ENCODE results near the gene DNASE1L3.
"Not testable (repeated sequence)": the region's sequence is repeated elsewhere in the genome, so short reads cannot be mapped to it uniquely, and the experiment has no call there.

Gene DNASE1L3, protein sequence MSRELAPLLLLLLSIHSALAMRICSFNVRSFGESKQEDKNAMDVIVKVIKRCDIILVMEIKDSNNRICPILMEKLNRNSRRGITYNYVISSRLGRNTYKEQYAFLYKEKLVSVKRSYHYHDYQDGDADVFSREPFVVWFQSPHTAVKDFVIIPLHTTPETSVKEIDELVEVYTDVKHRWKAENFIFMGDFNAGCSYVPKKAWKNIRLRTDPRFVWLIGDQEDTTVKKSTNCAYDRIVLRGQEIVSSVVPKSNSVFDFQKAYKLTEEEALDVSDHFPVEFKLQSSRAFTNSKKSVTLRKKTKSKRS

DNA sequence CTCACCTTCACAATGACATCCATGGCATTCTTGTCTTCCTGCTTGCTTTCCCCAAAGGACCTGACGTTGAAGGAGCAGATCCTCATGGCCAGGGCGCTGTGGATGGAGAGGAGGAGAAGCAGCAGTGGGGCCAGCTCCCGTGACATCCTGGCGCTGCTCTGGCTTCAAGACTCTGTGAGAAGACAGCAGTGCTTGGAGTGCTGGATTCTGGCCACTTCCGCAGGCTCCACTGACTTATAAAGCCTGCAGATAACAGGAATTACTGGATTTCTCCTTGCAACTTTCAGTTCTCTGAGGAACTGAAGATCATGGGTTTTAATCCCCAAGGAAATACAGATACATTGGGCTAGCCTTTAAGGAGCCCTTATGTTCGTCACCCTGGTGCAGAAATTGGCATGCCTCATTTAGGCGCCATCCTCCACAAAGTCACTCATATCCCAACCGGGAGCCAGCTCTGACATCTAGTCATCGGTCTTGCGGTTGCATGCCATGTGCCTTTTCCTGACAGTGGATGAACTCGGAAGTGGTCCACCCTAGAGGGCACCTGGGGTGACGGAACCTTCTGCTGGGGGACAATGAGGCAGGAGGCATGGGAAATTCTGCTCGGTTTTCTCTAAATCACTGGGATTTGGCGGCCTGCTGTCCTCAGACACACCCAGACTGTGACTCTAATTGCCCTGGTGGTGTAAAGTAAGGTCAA is at the start of gene DNASE1L3:
DNASE1L3 (minus strand) TSS at position 212 of the 700 bp plus-strand sequence; CDS start at position 146, 66 bp downstream.
- DNase-seq, result no peak

DNA sequence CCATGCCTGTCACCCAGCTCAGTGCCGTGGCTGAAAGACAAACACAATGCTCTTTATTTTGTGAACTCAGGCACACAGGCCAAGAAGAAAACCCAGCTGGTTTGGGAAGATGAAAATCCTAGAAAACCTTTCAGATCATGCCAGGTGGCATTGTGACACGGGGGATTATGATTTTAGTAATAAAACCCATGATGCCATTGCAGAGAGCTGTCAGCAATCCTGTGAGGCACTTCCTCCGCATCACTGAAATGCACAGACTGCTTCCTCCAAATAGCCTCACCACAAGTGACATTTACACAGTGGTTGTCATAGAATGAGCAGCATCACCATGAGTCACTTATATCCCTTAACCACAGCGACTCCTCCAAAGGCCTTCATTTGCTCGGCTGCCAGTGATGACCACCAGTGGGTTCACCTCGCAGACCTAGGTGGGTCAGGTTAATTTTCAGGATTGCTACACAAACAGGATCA is 49.5 kb upstream of the DNASE1L3 start:
- no peak for DNase-seq

DNA sequence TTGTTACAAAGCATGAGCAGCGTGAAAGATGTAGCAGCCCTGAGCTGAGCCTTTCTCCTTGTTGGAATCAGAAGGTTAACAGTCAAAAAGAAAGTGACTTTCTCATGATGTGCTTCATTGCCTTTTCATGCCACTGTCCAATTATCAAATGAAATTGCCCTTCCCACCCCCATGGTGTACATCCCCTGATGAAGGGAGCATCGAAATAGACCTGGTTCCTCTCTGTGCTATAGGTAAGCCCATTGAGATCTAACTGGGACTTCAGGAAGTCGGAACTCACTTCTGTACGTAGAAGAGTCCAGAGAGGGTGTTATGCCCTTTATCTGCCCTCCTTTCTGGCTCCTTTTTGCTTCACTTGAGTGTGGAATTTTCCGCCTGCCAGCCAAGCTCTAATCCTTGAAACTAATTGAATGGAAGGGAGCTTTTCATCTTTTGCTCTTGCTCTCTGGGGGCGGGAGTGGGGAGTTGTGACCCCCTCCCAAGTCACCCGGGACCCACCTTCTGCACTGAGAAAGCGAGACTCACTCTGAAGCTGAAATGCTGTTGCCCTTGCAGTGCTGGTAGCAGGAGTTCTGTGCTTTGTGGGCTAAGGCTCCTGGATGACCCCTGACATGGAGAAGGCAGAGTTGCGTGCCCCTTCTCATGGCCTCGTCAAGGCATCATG is 47.8 kb upstream of the DNASE1L3 start:
- no peak for DNase-seq

DNA sequence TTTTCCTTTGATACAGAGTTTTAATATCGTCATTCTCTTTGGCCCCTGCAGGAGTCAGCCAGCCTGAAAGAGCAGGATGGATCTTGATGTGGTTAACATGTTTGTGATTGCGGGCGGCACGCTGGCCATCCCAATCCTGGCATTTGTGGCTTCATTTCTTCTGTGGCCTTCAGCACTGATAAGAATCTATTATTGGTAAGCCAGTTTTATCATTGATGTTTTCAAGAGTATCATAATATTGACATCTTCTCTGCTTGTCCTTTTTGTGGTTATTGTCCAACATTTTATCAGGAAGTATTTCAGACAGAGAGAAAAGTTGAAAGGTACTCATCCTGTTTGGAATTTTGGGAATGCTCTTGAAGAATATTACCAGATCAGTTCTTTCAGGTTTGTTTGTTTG is 45.7 kb upstream of the DNASE1L3 start:
- no peak for DNase-seq

DNA sequence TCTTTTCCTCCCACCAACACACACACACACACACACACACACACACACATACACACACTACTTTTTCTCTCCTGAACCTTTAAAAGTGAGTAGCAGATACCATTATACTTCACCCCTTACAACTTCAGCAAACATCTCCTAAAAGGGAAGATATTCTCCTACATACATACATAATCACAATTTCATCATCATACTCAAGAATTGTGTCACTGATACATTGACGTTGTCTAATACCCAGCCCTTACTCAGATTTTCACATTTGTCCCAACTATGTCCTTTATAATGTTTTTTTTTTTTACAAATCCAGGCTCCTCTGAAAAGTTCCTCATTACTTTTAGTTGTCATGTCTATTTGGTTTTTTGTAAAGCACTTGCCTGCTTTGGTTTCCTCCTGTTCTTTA is 45.3 kb upstream of the DNASE1L3 start:
- no peak for DNase-seq

DNA sequence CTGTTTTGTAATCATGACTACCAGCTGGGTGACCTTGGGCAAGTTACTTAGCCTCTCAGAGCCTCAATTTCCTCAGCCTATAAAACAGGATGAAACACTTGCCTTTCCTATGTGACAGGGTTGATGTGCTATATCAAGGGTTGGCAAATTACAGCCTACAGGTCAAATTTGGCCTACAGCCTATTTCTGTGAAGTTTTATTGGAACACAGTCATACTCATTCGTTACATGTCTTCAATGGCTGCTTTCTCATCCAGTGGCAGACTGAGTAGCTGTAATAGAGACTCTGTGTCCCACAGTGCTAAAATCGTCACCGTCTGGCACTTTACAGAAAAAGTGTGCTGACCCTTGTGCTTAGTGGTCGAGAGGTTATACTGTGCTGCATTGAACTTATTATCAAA is 43.4 kb upstream of the DNASE1L3 start:
- DNase-seq, result no peak

DNA sequence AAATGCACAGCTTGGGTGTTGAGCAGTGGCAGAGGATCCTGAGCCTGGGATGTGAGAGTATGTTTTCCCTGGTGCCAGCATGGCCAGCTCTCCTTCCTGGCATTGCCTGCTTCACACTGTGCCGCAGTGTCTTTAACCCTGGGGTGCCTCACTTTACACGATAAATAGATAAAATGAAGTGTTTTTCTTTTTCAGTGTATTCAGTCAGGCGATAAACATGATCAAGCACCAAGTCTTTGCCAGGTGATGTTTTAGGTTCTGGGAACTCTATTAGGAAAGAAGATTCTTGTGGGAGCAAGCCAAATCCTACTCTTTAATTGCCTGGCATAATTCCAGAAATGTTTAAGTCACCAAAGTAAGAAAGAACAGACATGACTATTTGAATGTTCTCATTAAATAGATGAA is 40.9 kb upstream of the DNASE1L3 start:
- no peak for DNase-seq

DNA sequence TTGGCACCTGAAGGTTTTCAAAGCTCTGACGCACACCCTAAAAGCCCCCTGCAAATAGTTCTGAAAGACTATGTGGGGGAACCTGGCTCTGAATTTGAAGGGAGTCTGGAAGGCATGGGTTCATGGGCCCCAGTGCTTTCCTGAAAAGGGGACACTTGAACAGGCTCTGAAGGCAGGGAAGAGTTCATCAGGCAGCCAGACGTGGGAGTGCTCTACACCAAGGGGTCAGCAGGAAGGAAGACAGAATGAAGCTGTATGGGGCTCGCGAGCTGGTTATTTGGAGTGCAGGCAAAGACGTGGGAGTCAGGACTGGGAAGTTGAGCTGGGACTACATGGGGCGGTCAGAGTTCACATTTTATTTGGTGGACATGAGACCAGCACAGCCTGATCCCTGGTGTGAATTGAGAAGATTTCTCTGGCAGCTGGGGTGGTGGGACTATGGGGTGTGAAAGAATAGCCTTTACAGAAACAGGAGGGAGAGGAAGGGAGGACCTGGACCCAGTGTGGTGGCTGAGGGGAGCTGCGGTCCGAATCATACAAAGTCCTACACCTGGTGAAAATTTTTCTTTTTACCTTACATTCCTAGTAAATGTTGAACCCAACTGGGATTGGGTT is 39.4 kb upstream of the DNASE1L3 start:
- no peak for DNase-seq

DNA sequence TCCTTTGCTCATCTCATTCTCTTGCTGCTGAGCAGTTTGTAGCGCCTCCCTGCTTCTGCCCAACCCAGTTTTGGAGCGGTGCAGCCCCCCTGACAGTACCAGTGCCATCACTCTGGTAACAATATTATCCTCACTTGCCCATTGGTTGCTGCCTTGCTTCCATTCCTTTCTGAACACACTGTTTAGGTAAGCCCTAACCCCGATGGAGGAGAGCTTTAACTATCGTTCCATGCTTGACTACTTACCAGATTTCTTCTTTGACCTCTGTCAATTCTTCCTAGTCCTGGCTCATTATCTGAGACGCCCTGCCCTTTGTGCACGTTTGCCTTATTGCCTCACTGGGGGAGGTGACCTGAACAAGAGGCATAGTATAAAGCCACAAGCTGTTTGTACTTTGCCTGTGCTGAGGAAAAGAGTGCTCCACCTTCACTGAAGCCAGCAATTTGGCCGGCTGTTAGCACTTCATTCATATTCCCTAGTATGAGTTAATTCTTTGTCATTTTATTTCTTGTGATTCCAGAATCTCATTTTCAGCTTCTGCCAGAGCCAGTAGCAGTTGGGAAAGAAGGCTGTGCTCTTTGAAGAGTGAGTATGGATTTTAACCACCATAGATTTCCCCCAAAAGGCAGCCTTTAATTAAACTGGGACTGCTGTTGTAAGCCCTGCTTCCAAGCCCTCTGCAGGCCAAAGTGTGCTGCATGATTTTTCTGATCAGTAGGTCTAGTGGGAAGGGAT is 38.8 kb upstream of the DNASE1L3 start:
- no peak for DNase-seq

DNA sequence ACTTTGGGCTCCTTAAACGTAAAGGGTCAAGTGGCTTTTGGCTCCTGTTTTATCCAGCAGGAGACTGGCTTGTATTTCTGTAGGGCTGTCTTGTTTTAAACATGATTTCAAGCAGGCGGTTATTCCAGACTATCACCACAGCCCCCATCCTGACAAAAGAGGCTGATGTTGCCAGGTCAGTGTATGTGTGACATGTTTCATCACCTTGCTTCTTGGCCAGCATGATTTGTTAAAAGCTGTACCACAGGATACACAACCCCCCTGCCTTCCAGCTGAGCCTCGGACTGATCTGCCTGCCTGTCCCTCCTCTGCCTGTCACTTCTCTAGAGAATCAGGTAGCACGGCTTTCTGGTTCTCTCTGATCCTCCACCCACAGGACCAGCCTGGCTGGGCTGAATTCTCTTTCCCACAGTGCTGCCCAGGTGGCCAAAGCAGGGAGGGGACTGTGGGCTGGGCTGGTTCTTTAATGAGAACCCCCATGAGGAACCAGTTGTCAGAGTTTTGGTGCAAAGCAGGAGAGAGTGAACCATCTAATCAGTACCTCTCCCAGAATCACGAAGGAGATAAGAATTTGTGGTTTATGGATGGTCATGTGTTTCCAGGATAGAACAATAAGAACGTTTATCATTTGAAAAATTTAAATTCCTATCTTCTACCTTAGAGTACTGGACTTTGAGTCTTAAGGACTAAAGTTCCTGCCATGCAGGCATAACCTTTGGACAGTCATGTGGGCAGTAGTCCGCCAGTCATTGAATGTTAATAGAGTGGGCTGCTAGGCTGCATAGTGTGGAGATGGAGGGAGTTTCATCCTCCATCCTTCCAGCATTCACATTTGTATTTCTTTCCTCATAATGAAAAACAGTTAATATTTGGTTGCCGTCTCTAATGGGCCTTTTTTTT is 35.6 kb upstream of the DNASE1L3 start:
- no peak for DNase-seq

DNA sequence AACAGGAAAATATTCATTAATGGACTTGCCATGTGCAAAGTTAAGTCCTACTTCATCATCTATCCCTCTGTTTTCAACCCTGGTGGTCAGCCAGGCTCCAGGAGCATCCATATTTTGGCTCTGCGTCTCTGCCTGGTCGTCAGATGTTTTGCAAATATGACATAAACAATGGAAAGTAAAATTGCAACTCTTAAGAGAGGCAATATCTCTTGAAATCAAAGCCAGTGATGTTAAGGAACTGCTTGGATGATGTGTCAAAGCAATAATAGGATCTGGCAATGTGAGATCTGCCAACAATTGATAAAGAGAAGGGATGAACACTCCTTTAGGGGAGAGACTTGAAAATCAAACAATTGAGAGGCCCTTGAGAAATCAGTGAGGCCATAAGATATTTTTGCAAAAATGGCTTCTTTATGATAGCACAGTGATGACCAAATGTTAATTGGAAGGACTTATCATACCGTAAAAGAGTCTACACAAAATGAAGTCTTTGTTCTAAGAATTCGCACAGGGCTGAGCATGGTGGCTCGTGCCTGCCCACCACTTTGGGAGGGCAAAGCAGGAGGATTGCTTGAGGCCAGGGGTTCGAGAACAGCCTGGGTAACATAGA is 33.3 kb upstream of the DNASE1L3 start:
- no peak for DNase-seq

DNA sequence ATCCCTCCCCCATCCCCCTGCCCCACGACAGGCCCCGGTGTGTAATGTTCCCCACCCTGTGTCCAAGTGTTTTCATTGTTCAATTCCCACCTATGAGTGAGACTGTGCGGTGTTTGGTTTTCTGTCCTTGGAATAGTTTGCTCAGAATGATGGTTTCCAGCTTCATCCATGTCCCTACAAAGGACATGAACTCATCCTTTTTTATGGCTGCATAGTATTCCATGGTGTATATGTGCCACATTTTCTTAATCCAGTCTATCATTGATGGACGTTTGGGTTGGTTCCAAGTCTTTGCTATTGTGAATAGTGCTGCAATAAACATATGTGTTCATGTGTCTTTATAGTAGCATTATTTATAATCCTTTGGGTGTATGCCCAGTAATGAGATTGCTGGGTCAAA is 32.1 kb upstream of the DNASE1L3 start:
- not testable (repeated sequence) for DNase-seq

DNA sequence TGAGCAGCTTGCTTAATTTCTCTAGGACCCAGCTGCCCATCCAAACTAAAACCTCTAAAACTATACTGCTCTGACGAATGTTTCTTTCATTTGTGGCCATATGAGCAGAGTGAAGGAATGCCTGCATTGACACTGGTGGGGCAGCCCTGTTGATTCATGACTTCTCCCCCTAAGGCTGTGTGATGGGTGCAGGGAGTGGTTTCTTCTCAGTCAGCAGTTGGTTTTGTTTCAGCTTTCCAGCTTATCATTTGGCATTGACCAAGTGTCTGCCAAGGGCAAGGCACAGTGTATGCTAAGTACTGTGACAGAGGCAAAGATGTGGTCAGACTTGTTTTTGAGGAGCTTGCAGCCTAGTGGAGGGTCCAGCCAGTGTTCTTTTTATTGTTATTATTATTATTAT is 31.6 kb upstream of the DNASE1L3 start:
- DNase-seq, result no peak

DNA sequence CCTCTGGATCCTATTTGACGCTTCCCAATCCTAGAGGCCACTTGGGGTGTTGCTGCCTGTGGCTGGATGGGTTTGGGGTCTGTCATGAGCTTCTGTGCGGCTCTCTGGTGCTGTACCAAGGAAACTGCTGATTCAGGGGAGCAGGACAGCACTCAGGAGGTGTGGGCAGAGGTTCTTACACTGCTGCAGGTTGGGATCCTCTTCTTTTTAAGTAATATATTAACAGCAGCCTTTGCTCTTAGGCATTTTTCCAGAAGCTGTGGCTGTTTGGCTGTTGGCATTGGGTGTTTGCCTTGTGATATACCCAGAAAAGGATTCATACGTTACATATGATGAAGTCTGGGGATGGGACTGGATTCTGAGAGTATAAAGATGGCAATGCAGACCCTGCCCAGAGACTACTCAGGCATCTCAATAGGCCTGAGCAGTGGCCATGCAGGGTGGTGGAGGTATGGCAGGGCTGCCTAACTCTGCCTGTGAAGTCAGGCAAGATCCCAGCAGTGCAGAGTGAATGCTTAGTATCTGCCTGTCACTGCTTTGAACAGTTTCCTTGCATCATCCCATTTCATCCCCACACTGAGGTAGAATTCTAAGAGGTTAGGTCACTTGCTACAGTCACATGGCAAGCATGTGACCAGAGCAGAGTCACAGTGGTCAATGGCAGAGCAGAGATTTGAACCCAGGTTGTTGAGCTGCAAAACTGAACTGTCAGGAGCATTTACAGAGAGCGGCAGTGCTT is 30.7 kb upstream of the DNASE1L3 start:
- no peak for DNase-seq

DNA sequence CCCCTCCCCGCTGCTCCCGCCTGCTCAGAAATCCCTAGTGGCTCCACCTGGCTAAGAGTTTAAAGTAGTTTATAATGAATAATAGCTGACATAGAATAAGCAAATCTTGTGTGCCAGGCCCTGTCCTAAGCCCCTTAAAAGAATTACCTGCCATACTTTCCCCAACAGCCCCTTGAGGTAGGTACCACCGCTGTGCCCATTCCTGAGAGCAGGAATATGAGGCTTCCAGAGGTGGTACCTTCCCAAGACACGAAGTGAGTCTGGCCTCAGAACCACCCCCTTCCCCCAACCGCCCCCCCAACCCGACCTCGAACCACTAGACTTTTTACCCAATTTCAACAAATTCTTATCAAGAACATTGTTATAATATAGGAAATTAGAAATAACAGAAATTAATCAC is 28.1 kb upstream of the DNASE1L3 start:
- no peak for DNase-seq

DNA sequence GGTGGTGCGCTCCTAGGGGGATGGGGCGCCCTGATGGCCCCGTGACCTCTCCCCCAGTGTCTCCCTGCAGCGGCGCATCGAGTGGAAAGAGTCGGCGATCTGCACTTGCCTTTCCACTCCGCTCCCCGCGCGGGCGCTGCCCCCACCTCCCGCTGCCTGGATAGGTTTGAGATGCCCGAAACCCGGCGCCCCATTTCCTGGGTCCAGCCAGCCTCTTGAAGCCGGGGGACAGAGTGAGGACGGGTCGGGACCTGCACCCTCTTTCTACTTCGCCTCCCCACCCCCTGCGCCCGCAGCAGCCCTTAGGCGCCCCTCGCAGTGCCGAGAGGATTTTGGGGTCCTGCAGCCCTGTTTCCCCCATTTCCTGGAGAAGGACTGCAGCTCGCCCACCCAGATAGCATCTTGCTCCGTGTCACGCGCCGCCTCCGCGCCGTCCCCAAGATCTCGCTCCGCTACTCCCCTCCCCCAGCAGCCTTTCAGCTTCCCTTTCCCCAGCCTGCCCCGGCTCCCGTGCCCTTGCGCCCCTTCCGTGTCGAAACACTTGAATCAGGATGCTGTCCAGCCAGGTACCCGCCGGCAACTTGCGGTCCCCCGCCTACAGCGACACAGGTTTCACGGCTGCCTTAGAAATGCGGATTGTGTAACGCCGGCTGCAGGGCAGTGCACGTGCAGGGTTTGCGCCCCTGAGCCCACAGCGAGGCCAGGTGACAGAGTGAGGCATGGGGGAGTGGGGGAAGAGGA is 27.3 kb upstream of the DNASE1L3 start:
- peak; percentile 31 to 50 for DNase-seq

DNA sequence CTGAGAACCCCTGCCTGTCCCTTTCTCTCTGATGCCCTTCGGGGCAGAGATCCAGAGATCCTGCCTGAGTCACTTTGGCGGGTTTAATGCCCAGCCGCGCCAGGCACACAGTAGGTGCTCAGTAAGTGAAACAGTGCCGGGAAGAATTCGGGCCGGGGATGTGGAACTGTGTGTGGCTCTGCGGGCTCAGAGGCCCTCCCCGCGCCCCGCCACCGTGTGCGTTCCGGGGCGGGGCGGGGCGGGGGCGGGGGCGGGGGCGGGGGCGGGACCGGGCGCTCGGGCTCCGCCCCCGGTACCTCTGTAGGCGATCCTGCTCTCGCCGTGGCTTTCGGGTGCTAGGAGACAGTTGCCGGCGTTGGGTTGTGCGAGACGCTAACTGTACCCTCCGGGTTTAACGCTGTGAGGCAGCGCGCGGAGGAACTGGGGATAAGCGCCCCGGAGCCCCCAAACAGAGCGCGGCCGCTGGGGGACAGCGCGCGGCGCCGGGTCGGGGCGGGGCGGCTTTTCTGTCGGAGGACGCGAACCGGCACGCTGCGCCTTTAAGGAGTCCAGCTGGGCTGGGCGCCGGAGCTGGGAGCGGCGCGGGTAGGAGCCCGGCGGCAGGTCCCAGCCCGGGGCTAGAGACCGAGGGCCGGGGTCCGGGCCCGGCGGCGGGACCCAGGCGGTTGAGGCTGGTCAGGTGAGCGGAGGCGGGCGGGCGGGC is 26.6 kb upstream of the DNASE1L3 start, which contains the start of gene ABHD6:
ABHD6 (plus strand) TSS at position 555 of the 703 bp plus-strand sequence. CDS start 18,795 bp downstream, outside the sequence.
- DNase-seq, result peak; percentile 73 to 80

DNA sequence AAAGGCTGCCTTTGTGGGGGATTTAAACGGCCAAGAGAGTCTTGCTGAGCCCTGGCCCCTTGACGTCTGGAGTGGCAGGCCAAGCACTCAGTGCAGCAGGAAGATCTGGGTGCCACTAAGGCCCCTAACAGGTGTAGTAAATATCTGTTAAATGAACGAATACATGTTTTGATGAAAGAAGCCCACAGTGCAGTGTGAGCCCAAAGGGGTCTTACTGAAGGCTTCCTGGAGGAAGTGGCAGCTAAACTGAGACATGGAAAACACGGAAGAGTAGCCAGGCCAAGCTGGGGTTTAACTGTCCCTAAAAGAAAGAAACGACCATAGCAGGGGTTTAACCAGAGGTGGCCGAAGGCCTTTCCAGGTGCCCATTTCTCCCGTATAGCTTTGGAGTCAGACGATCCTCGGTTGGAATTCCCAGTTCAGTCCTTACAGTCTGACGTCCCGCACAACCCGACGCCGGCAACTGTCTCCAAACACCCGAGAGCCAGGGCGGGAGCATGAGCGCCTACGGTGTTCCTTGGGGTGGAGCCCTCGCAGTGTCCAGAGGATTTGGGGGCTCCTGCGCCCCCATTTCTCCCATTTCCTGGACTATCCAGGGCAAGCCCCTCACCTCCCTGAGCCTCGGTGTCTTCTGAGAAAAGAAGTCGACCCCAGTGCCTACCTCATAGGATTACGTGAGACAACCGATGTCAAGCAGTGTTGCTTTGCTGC is 25.9 kb upstream of the DNASE1L3 start:
- DNase-seq, result no peak

All from stimulated activated CD4-positive, alpha-beta T cell treated with anti-CD3 and anti-CD28 coated beads, Interleukin-4, amount 100 ng/mL, for 4 hours (primary cell).